IMR-90 (cell line): ENCODE measurements around the gene SPSB4. TPM values are rescaled to one million over a fixed set of nuclear protein-coding genes. Genes with fewer than 3 reads are reported as not detected.
A peak's percentile ranks its signal among the peaks of the same experiment; 100 is the strongest.

Experiments used
- ATAC-seq: fragments of 200-7000 bp; cut with Tn5 transposase; 2 replicates; pipeline ENCODE4 v1.9.1; 2020; ENCODE audit warnings: low read depth, mild to moderate bottlenecking, moderate library complexity
- BruUV-seq: library from RNA; stranded (reverse); fragments of 400-500 nt; replicated peaks from 2 replicates; lab custom pipeline; 2021; lab: Mats Ljungman, UMichigan
- CTCF ChIA-PET: fragments of 300-600 bp; formaldehyde crosslinking; extraction: SDS; loops from one replicate; lab custom pipeline; 2021; ENCODE audit warnings: antibody characterized with exemption; lab: Yijun Ruan, JAX
- POLR2A ChIA-PET: fragments of 300-600 bp; sonication (Branson Sonifier 250); formaldehyde crosslinking; loops from one replicate; lab custom pipeline; 2022; ENCODE audit warnings: antibody characterized with exemption; ENCODE audit not compliant: unreplicated experiment; lab: Charles Lee
- DNase-seq: peaks from one replicate; pipeline ENCODE4 v3.0.0; 2013
- H2AFZ ChIP-seq: replicated peaks from 2 replicates; pipeline ENCODE3; 2013; ENCODE audit warnings: low read length, mild to moderate bottlenecking; ENCODE audit not compliant: poor library complexity
- H2AK5ac ChIP-seq: 2 replicates; pipeline ENCODE4 v1.6.1; 2013; ENCODE audit warnings: low read depth, low read length, inconsistent platforms
- H2AK9ac ChIP-seq: replicated peaks from 2 replicates; pipeline ENCODE3; 2013; ENCODE audit warnings: mild to moderate bottlenecking, low read depth, low read length, moderate library complexity; ENCODE audit not compliant: poor library complexity
- H2BK120ac ChIP-seq: 2 replicates; pipeline ENCODE4 v1.6.1; 2013; ENCODE audit warnings: low read depth, low read length, inconsistent platforms
- H2BK15ac ChIP-seq: 3 replicates; pipeline ENCODE4 v1.6.1; 2013; ENCODE audit warnings: low read depth, low read length, inconsistent platforms
- H2BK20ac ChIP-seq: 2 replicates; pipeline ENCODE4 v1.6.1; 2013; ENCODE audit warnings: low read depth, mild to moderate bottlenecking, inconsistent platforms, low read length, moderate library complexity
- H2BK5ac ChIP-seq: 2 replicates; pipeline ENCODE4 v1.6.1; 2013; ENCODE audit warnings: mild to moderate bottlenecking, low read depth, low read length, inconsistent platforms; ENCODE audit not compliant: poor library complexity, severe bottlenecking
- H3K14ac ChIP-seq: replicated peaks from 2 replicates; pipeline ENCODE4 v1.6.1; 2013; ENCODE audit warnings: low read depth, low read length, inconsistent platforms
- H3K18ac ChIP-seq: 2 replicates; pipeline ENCODE4 v1.6.1; 2013; ENCODE audit warnings: low read depth, low read length, control low read depth
- H3K23ac ChIP-seq: 2 replicates; pipeline ENCODE4 v1.6.1; 2013; ENCODE audit warnings: low read depth, low read length, inconsistent platforms
- H3K27ac ChIP-seq: 2 replicates; pipeline ENCODE4 v1.5.1; 2013; ENCODE audit warnings: mild to moderate bottlenecking, control low read depth, low read length; ENCODE audit not compliant: insufficient read depth
- H3K27me3 ChIP-seq: 2 replicates; pipeline ENCODE4 v1.6.1; 2013; ENCODE audit warnings: low read length; ENCODE audit not compliant: control insufficient read depth, insufficient read depth
- H3K36me3 ChIP-seq: 2 replicates; pipeline ENCODE4 v1.6.1; 2013; ENCODE audit warnings: low read length, mixed read lengths; ENCODE audit not compliant: control insufficient read depth, insufficient read depth
- H3K4ac ChIP-seq: 2 replicates; pipeline ENCODE4 v1.6.1; 2013; ENCODE audit warnings: low read depth, low read length, inconsistent platforms
- H3K4me1 ChIP-seq: 2 replicates; pipeline ENCODE4 v1.6.1; 2013; ENCODE audit warnings: low read length, mixed read lengths; ENCODE audit not compliant: control insufficient read depth, insufficient read depth
- H3K4me2 ChIP-seq: 2 replicates; pipeline ENCODE4 v1.6.1; 2013; ENCODE audit warnings: low read depth, mild to moderate bottlenecking, control low read depth, low read length, moderate library complexity
- H3K4me3 ChIP-seq: 2 replicates; pipeline ENCODE4 v1.5.1; 2013; ENCODE audit warnings: low read depth, mild to moderate bottlenecking, control low read depth, low read length, moderate library complexity; ENCODE audit not compliant: insufficient read depth
- H3K56ac ChIP-seq: 2 replicates; pipeline ENCODE4 v1.6.1; 2013; ENCODE audit warnings: low read length, inconsistent platforms; ENCODE audit not compliant: insufficient read depth; ENCODE audit errors: extremely low read depth
- H3K79me1 ChIP-seq, 2 experiments: 2 replicates each; pipeline ENCODE4 v1.6.1; 2013; ENCODE audit warnings: low read length in 2 of 2, inconsistent platforms in 1 of 2, low read depth in 1 of 2
- H3K9ac ChIP-seq: 2 replicates; pipeline ENCODE4 v1.6.1; 2013; ENCODE audit warnings: low read depth, low read length, control low read depth
- H3K9me1 ChIP-seq: 2 replicates; pipeline ENCODE4 v1.6.1; 2013; ENCODE audit warnings: low read length, inconsistent platforms; ENCODE audit not compliant: insufficient read depth
- H3K9me3 ChIP-seq: 2 replicates; pipeline ENCODE4 v1.6.1; 2013; ENCODE audit warnings: low read length; ENCODE audit not compliant: control insufficient read depth, insufficient read depth
- H4K20me1 ChIP-seq: 2 replicates; pipeline ENCODE4 v1.6.1; 2013; ENCODE audit warnings: low read length, inconsistent platforms; ENCODE audit not compliant: insufficient read depth
- H4K5ac ChIP-seq: 2 replicates; pipeline ENCODE4 v1.6.1; 2013; ENCODE audit warnings: mild to moderate bottlenecking, low read depth, low read length, control low read depth
- H4K8ac ChIP-seq, 2 experiments: 2 replicates each; pipeline ENCODE4 v1.6.1; 2013; ENCODE audit warnings: low read depth in 2 of 2, low read length in 2 of 2, control low read depth in 1 of 2, inconsistent platforms in 1 of 2
- H4K91ac ChIP-seq: 2 replicates; pipeline ENCODE4 v1.6.1; 2013; ENCODE audit warnings: low read depth, low read length, inconsistent platforms; ENCODE audit not compliant: insufficient read depth
- BHLHE40 ChIP-seq: fragments of 150-350 bp; IDR thresholded peaks from 2 replicates; pipeline ENCODE4 v1.6.1; 2016; ENCODE audit warnings: mild to moderate bottlenecking, low read depth, low read length
- CEBPB ChIP-seq: IDR thresholded peaks from 2 replicates; pipeline ENCODE4 v1.6.1; 2012; ENCODE audit warnings: low read depth, low read length, improper control_type of control experiment
- CHD1 ChIP-seq: IDR thresholded peaks from 2 replicates; pipeline ENCODE4 v1.6.1; 2012; ENCODE audit warnings: low read depth, low read length, improper control_type of control experiment
- CTCF ChIP-seq: conservative IDR thresholded peaks from 2 replicates; pipeline ENCODE4 v1.5.1; 2012; ENCODE audit warnings: mild to moderate bottlenecking, low read depth, low read length, improper control_type of control experiment
- ELK1 ChIP-seq: fragments of 150-350 bp; IDR thresholded peaks from 2 replicates; pipeline ENCODE4 v1.6.1; 2016; ENCODE audit warnings: low read depth, mild to moderate bottlenecking, low read length, moderate library complexity, borderline replicate concordance
- FOS ChIP-seq: fragments of 150-350 bp; IDR thresholded peaks from 2 replicates; pipeline ENCODE4 v1.6.1; 2016; ENCODE audit warnings: low read depth, low read length
- MAFK ChIP-seq: IDR thresholded peaks from 2 replicates; pipeline ENCODE4 v1.6.1; 2012; ENCODE audit warnings: low read depth, low read length, improper control_type of control experiment
- MAZ ChIP-seq: IDR thresholded peaks from 2 replicates; pipeline ENCODE4 v1.6.1; 2012; ENCODE audit warnings: low read depth, mild to moderate bottlenecking, low read length, improper control_type of control experiment, moderate library complexity, borderline replicate concordance
- MXI1 ChIP-seq: IDR thresholded peaks from 2 replicates; pipeline ENCODE4 v1.6.1; 2012; ENCODE audit warnings: low read depth, mild to moderate bottlenecking, low read length, moderate library complexity, borderline replicate concordance
- NFE2L2 ChIP-seq: fragments of 150-350 bp; IDR thresholded peaks from 2 replicates; pipeline ENCODE4 v1.6.1; 2016; ENCODE audit warnings: low read depth, mild to moderate bottlenecking, low read length
- POLR2A ChIP-seq: IDR thresholded peaks from 2 replicates; pipeline ENCODE4 v1.6.1; 2012; ENCODE audit warnings: mild to moderate bottlenecking, low read depth, low read length
- RAD21 ChIP-seq: IDR thresholded peaks from 2 replicates; pipeline ENCODE4 v1.6.1; 2012; ENCODE audit warnings: low read length, improper control_type of control experiment
- RCOR1 ChIP-seq: IDR thresholded peaks from 2 replicates; pipeline ENCODE4 v1.6.1; 2012; ENCODE audit warnings: mild to moderate bottlenecking, low read length, improper control_type of control experiment; ENCODE audit not compliant: insufficient replicate concordance
- RFX5 ChIP-seq: IDR thresholded peaks from 2 replicates; pipeline ENCODE4 v1.8.0; 2012; ENCODE audit warnings: low read depth, mild to moderate bottlenecking, low read length, moderate library complexity
- SMC3 ChIP-seq: fragments of 150-350 bp; IDR thresholded peaks from 2 replicates; pipeline ENCODE4 v1.6.1; 2016; ENCODE audit warnings: low read depth, mild to moderate bottlenecking, antibody characterized with exemption, low read length, moderate library complexity
- USF2 ChIP-seq: fragments of 150-350 bp; IDR thresholded peaks from 2 replicates; pipeline ENCODE4 v1.6.1; 2017; ENCODE audit warnings: mild to moderate bottlenecking, antibody characterized with exemption, low read length, low read depth
- WGBS, 2 experiments: methylation state at CpG; one replicate each; pipeline versions ENCODE4 v1.1.5 to v1.1.7; 2013; ENCODE audit warnings: missing lambda C conversion rate in 2 of 2; ENCODE audit not compliant: insufficient read length in 1 of 2; ENCODE audit errors: extremely low coverage in 2 of 2; 5-methylcytosine and 5-hydroxymethylcytosine counted together
- dilution Hi-C: fragments of 300-500 bp; cut with HindIII; formaldehyde crosslinking; loops from one replicate; pipeline ENCODE4 v1.14.3; 2018; ENCODE audit warnings: low sequenced_read_pairs; ENCODE audit not compliant: unreplicated experiment
- in situ Hi-C: fragments of 300-500 bp; cut with MboI; formaldehyde crosslinking; loops from 3 replicates; pipeline ENCODE4 v1.14.3; 2019; ENCODE audit warnings: low sequenced_read_pairs, inconsistent platforms, mixed read lengths
- intact Hi-C: fragments of 100-400 bp; cut with micrococcal nuclease; formaldehyde crosslinking; loops from 2 replicates; pipeline ENCODE4 v1.10.0; 2022
- polyA plus RNA-seq, 3 experiments: library from polyadenylated mRNA; depleted of rRNA; stranded (reverse); fragments of >200 nt; gene quantifications; 2 replicates each; pipeline ENCODE4 v1.2.3, GENCODE V29; 2012; ENCODE audit warnings: low replicate concordance in 1 of 3
- total RNA-seq: library from RNA; depleted of rRNA; stranded (reverse); fragments of >200 nt; gene quantifications from 2 replicates; pipeline ENCODE4 v1.2.3, GENCODE V29; 2012

SPSB4 gene
- total and polyA plus RNA-seq, 2 of the 4 experiments (the other 2 are of a cell fraction), result not detected

GRCh38 chr3:141019244-141019643 lies 31.9 kb upstream of the SPSB4 start:
- no peaks in the 10 kb centered on the region for H3K9me1 ChIP-seq
- H3K27ac ChIP-seq, result no peak overlapping the region
- intact Hi-C loops (no loop called here), dilution Hi-C loops (no loop called here), in situ Hi-C loops (no loop called here)
- H2BK15ac ChIP-seq, result no peak overlapping the region
- no TSS peak for BruUV-seq
- DNase-seq (no peak), ATAC-seq (no peak)
- no peak overlapping the region for H2BK20ac ChIP-seq
- H3K56ac ChIP-seq, result no peak overlapping the region
- no peaks in the 10 kb centered on the region for H3K9me3 ChIP-seq
- no peak overlapping the region for H2AK5ac ChIP-seq
- H3K14ac ChIP-seq, result no peak overlapping the region
- H3K4me3 ChIP-seq, result no peak overlapping the region
- H2AK9ac ChIP-seq, result peak overlapping the region; percentile 71
- H3K18ac ChIP-seq, result no peak overlapping the region
- no peak overlapping the region for H3K23ac ChIP-seq
- H3K4ac ChIP-seq, result no peak overlapping the region
- H3K27me3 ChIP-seq, result peaks cover 4% of the 10 kb centered on the region; the same call in 1 of the 2 replicates
- CTCF ChIA-PET, result no interaction called here
- 88% methylated on average over 15 of the region's 19 CpGs; no CpG with 5 or more reads in 1 of the 2 experiments for WGBS, 2 experiments
- no peak overlapping the region for H3K4me2 ChIP-seq
- POLR2A ChIA-PET, result no interaction called here
- H4K8ac ChIP-seq, result no peak overlapping the region
- H2BK5ac ChIP-seq, result no peak overlapping the region
- no peaks in the 10 kb centered on the region for H3K4me1 ChIP-seq
- no peak overlapping the region for H2AFZ ChIP-seq
- no peak overlapping the region for H4K5ac ChIP-seq
- H2BK120ac ChIP-seq, result no peak overlapping the region
- H3K9ac ChIP-seq, result no peak overlapping the region
- no peaks in the 10 kb centered on the region for H3K36me3 ChIP-seq
- no peaks in the 10 kb centered on the region for H3K79me1 ChIP-seq
- H4K91ac ChIP-seq, result no peak overlapping the region
- TF ChIP-seq BHLHE40 (no peak), USF2 (no peak), RFX5 (no peak), CHD1 (no peak), MXI1 (no peak), FOS (no peak), NFE2L2 (no peak), ELK1 (no peak), RCOR1 (no peak), POLR2A (no peak), RAD21 (no peak), MAFK (no peak), SMC3 (no peak), CTCF (no peak), CEBPB (no peak), MAZ (no peak)
- H4K20me1 ChIP-seq, result no peaks in the 10 kb centered on the region
